IPS-20b (cell line): ENCODE data around the gene GRK6.

ENCODE experiments used
- H3K27ac ChIP-seq: one replicate; pipeline ENCODE4 v1.5.1; 2013; ENCODE audit warnings: low read length
- H3K27me3 ChIP-seq: 2 replicates; pipeline ENCODE4 v1.6.1; 2013; ENCODE audit warnings: mild to moderate bottlenecking, low read length, inconsistent platforms; ENCODE audit not compliant: insufficient read depth
- H3K36me3 ChIP-seq: 2 replicates; pipeline ENCODE4 v1.6.1; 2013; ENCODE audit warnings: low read depth, mild to moderate bottlenecking, inconsistent platforms, low read length, moderate library complexity; ENCODE audit not compliant: insufficient read depth
- H3K4me1 ChIP-seq: 2 replicates; pipeline ENCODE4 v1.6.1; 2013; ENCODE audit warnings: mild to moderate bottlenecking, control low read depth, inconsistent platforms, low read length, moderate library complexity; ENCODE audit not compliant: insufficient read depth
- H3K4me3 ChIP-seq: 2 replicates; pipeline ENCODE4 v1.5.1; 2013; ENCODE audit warnings: mild to moderate bottlenecking, low read length, inconsistent platforms
- H3K9ac ChIP-seq: 2 replicates; pipeline ENCODE4 v1.6.1; 2013; ENCODE audit warnings: low read depth, mild to moderate bottlenecking, inconsistent platforms, low read length, moderate library complexity
- H3K9me3 ChIP-seq: 2 replicates; pipeline ENCODE4 v1.6.1; 2013; ENCODE audit warnings: mild to moderate bottlenecking, low read depth, low read length, inconsistent platforms; ENCODE audit not compliant: insufficient read depth

GRK6 gene

GRCh38 chr5:177472460-177473442 is 46.3 kb downstream of the GRK6 start:
- Histone ChIP-seq H3K4me3 (peak overlapping the region; percentile 96), H3K9me3 (no peaks in the 10 kb centered on the region), H3K27ac (peak overlapping the region; percentile 89), H3K9ac (peak overlapping the region; percentile 98), H3K4me1 (peaks cover 34% of the 10 kb centered on the region), H3K27me3 (no peaks in the 10 kb centered on the region), H3K36me3 (peaks cover 45% of the 10 kb centered on the region)

DNA sequence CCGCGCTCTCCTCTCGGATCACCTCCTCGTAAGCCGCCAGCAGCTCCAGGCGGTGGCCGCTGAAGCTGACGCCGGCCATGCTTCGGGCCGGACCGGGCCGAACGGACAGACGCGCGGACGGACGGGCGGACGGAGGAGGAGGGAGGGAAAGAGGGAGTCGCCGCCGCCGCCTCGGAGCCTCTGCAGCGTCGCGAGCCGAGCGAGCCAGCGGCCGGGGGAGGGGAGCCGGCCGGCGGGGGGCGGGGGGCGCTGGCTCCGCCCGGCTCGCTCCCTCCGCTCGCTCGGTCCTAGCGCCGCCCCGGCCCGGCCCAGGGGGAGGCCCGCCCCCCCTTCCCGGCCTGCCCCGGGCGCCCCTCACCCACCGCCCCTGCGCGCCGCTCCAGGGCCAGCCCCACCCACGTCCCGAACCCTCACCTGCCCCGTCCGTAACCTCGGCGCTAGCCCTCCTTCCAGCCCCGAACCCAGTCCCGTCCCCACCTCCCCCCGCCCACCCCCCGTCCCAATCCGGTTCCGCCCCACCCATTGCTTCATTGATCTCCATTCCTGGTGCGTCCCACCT is 47.0 kb downstream of the GRK6 start, which contains the start of gene DBN1:
TSS of gene DBN1 (minus strand) at position 192 of the 559 bp plus-strand sequence. CDS start at position 79, 113 bp downstream.
- Histone ChIP-seq H3K27me3 (no peaks in the 10 kb centered on the region), H3K4me3 (peak within 1 kb of the TSS; percentile 96), H3K9ac (peak within 1 kb of the TSS; percentile 98), H3K9me3 (no peaks in the 10 kb centered on the region), H3K36me3 (peaks cover 37% of the 10 kb centered on the region), H3K4me1 (peaks cover 34% of the 10 kb centered on the region), H3K27ac (peak within 1 kb of the TSS; percentile 89)

DNA sequence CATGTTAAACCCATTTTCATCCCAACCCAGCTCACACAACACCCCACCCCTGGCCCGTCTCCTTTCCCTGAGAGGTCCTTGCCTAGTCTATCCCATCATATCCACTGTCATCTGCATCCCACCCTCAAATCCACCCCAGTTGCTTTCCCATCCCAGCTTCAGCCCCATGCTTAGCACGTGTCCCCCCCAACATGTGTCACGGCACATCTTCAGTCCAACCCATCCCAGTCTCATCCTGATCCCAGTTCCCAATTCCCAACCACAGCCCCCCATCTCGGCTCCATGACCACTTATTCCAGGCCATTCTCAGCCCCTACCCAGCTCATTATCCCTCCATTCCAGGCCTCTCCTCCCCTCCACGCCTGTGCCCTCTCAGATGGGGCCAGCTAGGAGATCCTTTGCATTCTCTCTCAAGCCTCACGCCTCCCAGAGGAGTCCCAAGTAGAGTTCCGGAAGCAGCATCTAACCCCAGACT is 47.6 kb downstream of the GRK6 start:
- H3K9ac ChIP-seq: peak overlapping the region; percentile 47; the same call in 1 of the 2 replicates
- peak overlapping the region; percentile 59 for H3K4me3 ChIP-seq
- H3K4me1 ChIP-seq: peaks cover 34% of the 10 kb centered on the region

DNA sequence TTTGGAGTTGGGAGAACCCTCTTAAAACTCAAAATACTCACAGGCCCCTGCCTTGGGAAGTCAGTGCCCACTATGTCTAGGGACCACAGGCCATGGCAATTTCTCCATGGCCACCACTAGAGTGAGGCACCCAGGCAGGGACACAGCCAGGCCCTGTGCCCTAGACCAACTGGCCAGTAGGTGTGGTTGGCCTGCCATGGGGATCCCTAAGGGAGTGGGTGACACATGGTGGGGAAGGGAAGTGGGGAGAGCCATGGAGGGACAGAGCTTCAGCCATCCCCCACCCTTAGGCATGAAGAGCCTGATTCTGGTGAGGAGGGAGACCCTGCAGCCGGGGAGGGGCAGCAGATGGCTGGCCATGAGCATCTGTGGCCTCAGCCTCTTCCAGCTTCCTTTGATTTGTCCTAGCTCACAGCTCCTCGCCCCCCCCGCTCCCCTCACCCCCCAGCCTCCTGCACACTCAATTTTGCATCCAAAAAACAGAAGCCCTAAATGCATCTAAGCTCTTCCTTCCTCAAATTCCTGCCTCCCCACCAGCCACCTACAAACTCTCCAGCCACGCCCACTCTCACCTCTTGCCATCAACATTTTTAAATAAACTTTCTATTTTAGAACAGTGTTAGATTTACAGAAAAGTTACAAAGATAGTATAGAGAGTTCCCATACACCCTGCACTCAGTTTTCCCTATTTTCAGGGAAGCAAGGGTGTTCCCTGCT is 48.5 kb downstream of the GRK6 start:
- H3K4me3 ChIP-seq: no peak overlapping the region
- H3K9ac ChIP-seq: no peak overlapping the region
- H3K27ac ChIP-seq: no peak overlapping the region
- no peaks in the 10 kb centered on the region for H3K9me3 ChIP-seq
- H3K36me3 ChIP-seq: peaks cover 22% of the 10 kb centered on the region
- H3K4me1 ChIP-seq: peaks cover 27% of the 10 kb centered on the region
- no peaks in the 10 kb centered on the region for H3K27me3 ChIP-seq

More for the DNA sequence above, 47.6 kb downstream of the GRK6 start:
- no peaks in the 10 kb centered on the region for H3K9me3 ChIP-seq
- H3K27ac ChIP-seq: no peak overlapping the region
- H3K36me3 ChIP-seq: peaks cover 32% of the 10 kb centered on the region
- H3K27me3 ChIP-seq: no peaks in the 10 kb centered on the region

GRCh38 chr5:177475563-177476427 is 49.3 kb downstream of the GRK6 start:
- H3K4me1 ChIP-seq: peaks cover 19% of the 10 kb centered on the region
- H3K36me3 ChIP-seq: peaks cover 15% of the 10 kb centered on the region
- H3K9me3 ChIP-seq: no peaks in the 10 kb centered on the region
- H3K4me3 ChIP-seq: no peak overlapping the region
- H3K27me3 ChIP-seq: no peaks in the 10 kb centered on the region
- H3K27ac ChIP-seq: no peak overlapping the region
- H3K9ac ChIP-seq: no peak overlapping the region

- no peaks in the 10 kb centered on the region for H3K27me3 ChIP-seq
- H3K27ac ChIP-seq: no peak overlapping the region
- H3K9ac ChIP-seq: no peak overlapping the region
- no peaks in the 10 kb centered on the region for H3K9me3 ChIP-seq
- peaks cover 12% of the 10 kb centered on the region for H3K36me3 ChIP-seq
- H3K4me1 ChIP-seq: peaks cover 14% of the 10 kb centered on the region; the same call in 1 of the 2 replicates
- no peak overlapping the region for H3K4me3 ChIP-seq
These were observed 50.2 kb downstream of the GRK6 start for GRCh38 chr5:177476531-177477233.

- Histone ChIP-seq H3K36me3 (peaks cover 12% of the 10 kb centered on the region; the same call in 1 of the 2 replicates), H3K4me3 (no peak overlapping the region), H3K9me3 (no peaks in the 10 kb centered on the region), H3K9ac (no peak overlapping the region), H3K27me3 (no peaks in the 10 kb centered on the region), H3K4me1 (peaks cover 9% of the 10 kb centered on the region; the same call in 1 of the 2 replicates), H3K27ac (no peak overlapping the region)
These were observed 51.4 kb downstream of the GRK6 start for GRCh38 chr5:177477701-177478477.

GRCh38 chr5:177478711-177479646 is 52.5 kb downstream of the GRK6 start:
- no peak overlapping the region for H3K9ac ChIP-seq
- no peaks in the 10 kb centered on the region for H3K9me3 ChIP-seq
- H3K27ac ChIP-seq: no peak overlapping the region
- H3K36me3 ChIP-seq: peaks cover 23% of the 10 kb centered on the region
- H3K27me3 ChIP-seq: no peaks in the 10 kb centered on the region
- peaks cover 8% of the 10 kb centered on the region; the same call in 1 of the 2 replicates for H3K4me1 ChIP-seq
- H3K4me3 ChIP-seq: no peak overlapping the region

DNA sequence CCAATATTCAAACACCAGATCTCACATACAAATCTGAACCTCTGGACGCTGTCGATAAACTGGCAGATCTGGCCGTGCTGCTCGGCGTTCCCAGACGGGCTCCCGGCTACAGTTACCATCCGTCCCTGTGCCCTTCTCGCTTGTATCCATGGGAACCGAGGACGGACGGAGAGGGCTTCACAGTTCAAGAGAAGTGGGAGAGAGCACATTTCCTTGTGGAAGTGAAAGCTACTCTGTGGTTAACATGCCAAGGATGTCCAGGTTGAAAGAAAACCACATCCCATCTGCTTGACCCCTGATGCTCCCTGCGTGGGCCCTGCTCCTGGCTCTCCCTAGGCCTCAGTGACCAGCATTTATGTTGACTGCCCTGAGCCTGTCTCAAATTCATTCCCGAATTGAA is 53.3 kb downstream of the GRK6 start:
- no peaks in the 10 kb centered on the region for H3K9me3 ChIP-seq
- 0 out of 2 replicates have a peak, but pooled peaks cover 2% of the 10 kb centered on the region for H3K4me1 ChIP-seq
- no peak overlapping the region for H3K4me3 ChIP-seq
- H3K36me3 ChIP-seq: peaks cover 31% of the 10 kb centered on the region
- no peaks in the 10 kb centered on the region for H3K27me3 ChIP-seq
- H3K9ac ChIP-seq: no peak overlapping the region
- H3K27ac ChIP-seq: no peak overlapping the region
